DMS153 treated with DMSO at 0.1 percent for 48 hours (cell line): Measurements from ENCODE around the gene NR6A1.

Experiments
- DNase-seq: peaks from one replicate; lab custom pipeline; 2025; ENCODE audit not compliant: unreplicated experiment; lab: John Stamatoyannopoulos, UW

Gene NR6A1

GRCh38 chr9:124506931-124507879, 263.9 kb downstream of the NR6A1 start, which contains the start of gene NR5A1:
TSS of gene NR5A1 (minus strand) at chr9:124507399. CDS start at chr9:124503395, 4,004 bp downstream.
- DNase-seq, result no peak

DNA sequence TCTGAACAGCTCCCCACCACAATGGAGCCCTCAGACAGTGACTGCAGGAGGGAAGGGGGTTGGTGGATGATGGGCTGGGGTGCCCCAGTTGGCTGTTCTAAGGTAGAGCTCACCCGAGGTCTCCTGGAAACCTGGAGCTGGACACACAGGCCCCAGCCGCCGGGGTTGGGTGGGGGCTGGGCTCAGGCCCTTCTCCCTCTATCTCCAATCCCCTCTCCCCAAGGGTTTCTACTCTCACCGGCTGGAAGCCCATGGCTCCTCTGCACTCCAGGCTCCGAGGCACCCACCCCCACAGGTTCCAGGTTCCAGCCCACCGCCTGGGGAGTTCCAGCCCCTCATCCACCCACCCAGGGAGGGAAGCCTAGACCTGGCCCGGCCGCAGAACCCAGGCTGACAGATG, 264.7 kb downstream of the NR6A1 start:
- no peak for DNase-seq

DNA sequence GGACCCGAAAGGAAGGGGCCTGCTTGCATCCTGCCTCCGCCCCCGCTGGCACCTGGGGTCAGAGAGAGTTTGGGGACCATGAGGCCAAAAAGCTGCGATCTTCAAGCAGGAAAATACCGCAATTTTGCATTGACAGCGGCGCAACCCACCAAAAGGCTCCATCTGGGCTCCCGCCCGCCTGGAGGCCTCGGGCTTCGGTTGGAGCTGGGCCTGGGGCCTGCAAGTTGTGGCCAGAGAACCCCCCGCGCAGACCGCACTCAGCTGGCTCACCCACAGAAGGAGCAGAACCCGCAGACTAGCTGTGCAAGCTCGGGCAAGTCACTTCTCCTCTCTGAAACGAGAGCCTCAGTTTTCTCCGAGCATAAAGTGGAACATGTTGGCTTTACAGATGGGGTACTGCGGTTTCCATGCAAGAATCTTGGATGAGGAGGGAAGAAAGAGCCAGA, 265.2 kb downstream of the NR6A1 start:
- no peak for DNase-seq

- DNase-seq, result no peak
Measured at GRCh38 chr9:124505006-124505900, 265.9 kb downstream of the NR6A1 start.

DNA sequence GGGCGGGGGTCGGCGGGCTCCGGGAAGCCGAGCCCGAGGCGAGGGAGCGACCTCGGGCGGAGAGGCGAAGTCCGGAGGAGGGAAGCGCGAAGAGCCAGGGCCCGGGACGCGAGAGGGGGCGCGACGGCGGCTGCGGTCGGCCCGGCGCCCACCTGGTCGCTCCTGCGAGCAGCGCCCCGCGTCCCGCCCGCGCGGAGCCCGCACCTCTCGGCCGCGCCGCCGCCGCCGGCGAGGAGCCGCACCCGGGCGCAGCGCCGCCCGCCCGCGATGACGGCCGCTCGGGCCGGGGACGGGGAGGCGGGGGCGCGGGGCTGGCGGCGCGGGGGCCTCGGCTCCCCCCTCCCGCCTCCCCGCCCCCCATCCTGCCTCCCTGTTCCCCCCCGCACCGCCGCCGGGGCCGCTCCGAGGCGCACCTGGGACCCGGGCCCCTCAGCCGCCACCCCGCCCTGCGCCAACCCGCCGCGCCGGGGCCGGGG, 266.5 kb downstream of the NR6A1 start:
- no peak for DNase-seq

GRCh38 chr9:124503713-124504529, 267.2 kb downstream of the NR6A1 start:
- DNase-seq, result no peak

GRCh38 chr9:124502711-124503702, 268.1 kb downstream of the NR6A1 start:
- DNase-seq, result no peak

DNA sequence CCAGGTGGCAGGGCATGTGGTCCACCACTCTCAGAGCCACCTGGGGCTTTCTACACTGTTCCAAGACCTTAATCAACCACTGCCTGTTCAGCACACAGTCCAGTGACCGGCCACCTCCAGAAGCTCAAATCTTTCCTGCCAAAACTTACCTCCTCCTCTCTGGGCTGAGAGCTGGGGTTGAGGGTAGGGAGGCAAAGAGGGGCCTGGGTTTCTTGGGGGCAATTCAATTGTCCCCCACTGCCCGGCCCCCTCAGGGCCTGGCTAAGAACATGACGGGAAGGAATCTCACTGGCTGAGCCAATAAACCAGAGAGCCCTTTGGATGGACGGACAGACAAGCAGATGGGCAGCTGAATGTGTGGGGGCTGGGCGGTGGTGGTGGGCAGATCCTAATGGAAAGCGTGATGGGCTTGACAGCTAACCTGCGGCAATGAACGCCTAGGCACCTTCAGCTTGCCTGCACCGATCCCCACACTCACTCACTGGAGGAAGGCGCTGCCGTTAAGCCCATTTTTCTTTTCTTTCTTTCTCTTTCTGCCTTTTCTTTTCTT, 269.3 kb downstream of the NR6A1 start:
- DNase-seq, result no peak

GRCh38 chr9:124500796-124501611, 270.1 kb downstream of the NR6A1 start:
- no peak for DNase-seq

DNA sequence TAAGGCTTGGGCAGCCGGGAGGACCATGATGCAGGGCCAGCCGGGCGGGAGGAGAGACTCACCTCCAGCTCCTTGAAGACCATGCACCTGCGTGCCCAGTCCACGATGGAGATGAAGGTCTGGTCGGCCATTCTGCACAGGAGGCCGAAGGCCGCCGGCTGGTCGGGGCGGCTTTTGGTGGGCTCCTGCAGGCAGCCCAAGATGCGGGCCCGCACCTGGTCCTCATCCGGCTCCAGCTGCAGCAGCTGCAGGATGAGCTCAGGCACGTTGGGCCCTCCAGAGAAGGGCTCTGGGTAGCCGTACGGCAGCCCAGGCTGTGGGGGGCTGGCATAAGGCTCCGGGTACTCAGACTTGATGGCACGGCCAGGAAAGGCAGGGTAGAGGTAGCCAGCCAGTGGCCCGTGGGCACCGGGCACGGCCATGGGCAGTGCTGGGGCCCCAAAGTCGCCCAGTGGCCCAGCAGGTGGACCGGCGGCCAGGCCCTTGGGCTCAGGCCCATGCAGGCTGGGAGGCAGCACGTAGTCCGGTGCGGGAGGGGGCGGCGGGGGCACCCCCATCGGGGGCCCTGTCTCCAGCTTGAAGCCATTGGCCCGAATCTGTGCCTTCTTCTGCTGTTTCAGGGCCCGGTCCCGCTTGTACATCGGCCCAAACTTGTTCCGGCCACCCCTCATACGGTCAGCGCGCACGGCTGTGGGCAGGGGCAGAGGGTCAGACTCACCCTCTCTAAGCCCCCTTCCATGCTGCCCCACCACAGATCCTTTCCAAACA, 270.9 kb downstream of the NR6A1 start:
- no peak for DNase-seq

- no peak for DNase-seq
Measured at GRCh38 chr9:124499216-124499615, 271.9 kb downstream of the NR6A1 start.

GRCh38 chr9:124498499-124499146, 272.5 kb downstream of the NR6A1 start:
- DNase-seq, result no peak

- DNase-seq, result no peak
Measured at GRCh38 chr9:124498040-124498439, 273.1 kb downstream of the NR6A1 start.

DNA sequence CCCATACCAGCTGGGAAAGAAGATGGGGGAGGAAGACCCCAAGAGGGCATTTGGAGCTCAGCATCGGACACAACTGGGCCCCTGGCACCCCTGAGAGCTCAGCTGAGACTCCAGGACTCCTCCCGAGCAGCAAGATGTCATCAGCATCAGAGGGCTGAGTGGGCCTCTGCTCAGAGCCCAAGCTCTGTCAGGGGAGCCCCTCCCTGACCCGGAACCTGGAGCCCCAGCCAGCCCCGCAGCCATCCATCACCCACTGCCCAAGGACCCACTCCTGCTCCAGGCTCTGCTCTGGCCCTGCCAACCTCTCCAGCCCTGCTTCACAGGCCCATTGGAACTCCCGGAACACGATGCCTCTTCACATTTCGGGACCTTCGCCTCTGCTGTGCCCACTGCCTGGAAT, 273.7 kb downstream of the NR6A1 start:
- no peak for DNase-seq

- DNase-seq, result no peak
Measured at GRCh38 chr9:124496463-124496862, 274.6 kb downstream of the NR6A1 start.

GRCh38 chr9:124496075-124496449, 275.0 kb downstream of the NR6A1 start:
- DNase-seq, result no peak
